ENCODE measurements around the gene UNC13B. TPM values are rescaled to one million over a fixed set of nuclear protein-coding genes. Genes with fewer than 3 reads are reported as not detected.
A peak's percentile ranks its signal among the peaks of the same experiment; 100 is the strongest.

Gene UNC13B
- total and polyA plus RNA-seq, 2 of the 8 experiments (the other 6 are each of a cell fraction or from before 2014, with no cell fraction given), result 23.1 to 51.7 TPM

DNA sequence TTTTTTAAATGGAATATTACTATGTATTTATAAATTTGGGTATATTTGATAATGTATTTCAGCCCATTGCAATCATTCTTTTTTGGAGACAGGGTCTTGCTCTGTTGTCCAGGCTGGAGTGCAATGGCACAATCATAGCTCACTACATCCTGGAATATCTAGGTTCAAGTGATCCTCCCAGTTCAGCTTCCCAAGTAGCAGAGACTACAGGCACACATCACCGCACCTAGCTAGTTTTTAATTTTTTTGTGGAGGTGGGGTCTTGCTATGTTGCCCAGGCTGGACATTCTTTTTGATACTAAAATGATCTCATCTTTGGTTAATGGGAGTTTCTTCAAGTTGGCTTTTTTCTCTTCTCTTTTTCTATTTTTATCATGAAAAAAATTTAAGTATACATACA lies 91.3 kb downstream of the UNC13B start:
- Histone ChIP-seq H4K91ac (replicated peaks; ENCODE audit: insufficient read length, low read length) (no peak overlapping the region), H3K9ac (replicated peaks in 1 of 4; ENCODE audit: extremely low read depth in 1 of 4, low read depth in 3 of 4, low read length in 3 of 4) (no peak overlapping the region), H4K5ac (ENCODE audit: insufficient read length, low read depth, low read length) (no peak overlapping the region), H3K18ac (ENCODE audit: extremely low read depth, low read length) (no peak overlapping the region), H2BK5ac (ENCODE audit: low read depth, low read length) (no peak overlapping the region), H2AFZ (ENCODE audit: low read length) (no peak overlapping the region), H3K4ac (replicated peaks; ENCODE audit: insufficient read length, low read depth, low read length) (no peak overlapping the region), H4K20me1 (replicated peaks in 1 of 2; ENCODE audit: control insufficient read depth in 1 of 2, insufficient read depth in 2 of 2, low read length in 2 of 2) (no peaks in the 10 kb centered on the region), H3K27ac (ENCODE audit: low read depth, low read length) (no peak overlapping the region), H3K23me2 (ENCODE audit: low read depth, low read length) (no peaks in the 10 kb centered on the region), H3K79me1 (ENCODE audit: low read depth, low read length) (no peaks in the 10 kb centered on the region), H3K36me3 (ENCODE audit: control insufficient read depth in 2 of 4, insufficient read depth in 4 of 4, low read length in 3 of 4) (no peaks in the 10 kb centered on the region), H2BK15ac (ENCODE audit: low read length) (no peak overlapping the region), H3K27me3 (replicated peaks in 1 of 4; ENCODE audit: control insufficient read depth in 3 of 4, extremely low read depth in 1 of 4, insufficient read depth in 3 of 4, low read length in 3 of 4) (no peaks in the 10 kb centered on the region; a peak in 1 of 7 replicates), H3K4me3 (ENCODE audit: extremely low read depth in 1 of 4, insufficient read depth in 2 of 4, low read depth in 3 of 4, low read length in 4 of 4) (no peak overlapping the region), H3K14ac (ENCODE audit: insufficient read length) (no peak overlapping the region), H2BK120ac (replicated peaks; ENCODE audit: low read depth, low read length) (no peak overlapping the region), H3K23ac (ENCODE audit: insufficient read length) (no peak overlapping the region), H4K8ac (ENCODE audit: extremely low read depth, insufficient read depth, low read length) (no peak overlapping the region), H3K9me3 (ENCODE audit: insufficient read depth in 2 of 2, low read depth in 1 of 2, low read length in 1 of 2) (no peaks in the 10 kb centered on the region), H3K56ac (replicated peaks; ENCODE audit: insufficient read length, low read depth, low read length) (no peak overlapping the region), H2BK20ac (ENCODE audit: low read length) (no peak overlapping the region), H3K4me1 (replicated peaks in 1 of 4; ENCODE audit: control insufficient read depth in 3 of 4, insufficient read depth in 4 of 4, low read length in 3 of 4) (peaks cover 0 to 3% (median 0%) of the 10 kb centered on the region in 4 experiments; a peak in 1 of 7 replicates), H2BK12ac (ENCODE audit: low read depth, low read length) (no peak overlapping the region), H3K79me2 (ENCODE audit: control insufficient read depth in 1 of 2, insufficient read depth in 2 of 2, low read length in 2 of 2) (no peaks in the 10 kb centered on the region), H2AK5ac (ENCODE audit: low read depth, low read length) (no peak overlapping the region), H3K4me2 (ENCODE audit: insufficient read depth in 1 of 2, low read depth in 2 of 2, low read length in 2 of 2) (no peak overlapping the region)
- CTCF ChIA-PET (ENCODE audit: partially characterized antibody), result no interaction called here
- FAIRE-seq (no peak), DNase-seq (ENCODE audit: low read depth in 1 of 2, low spot score in 2 of 2) (no peak)
- TF ChIP-seq KDM1A (IDR thresholded peaks at IDR 0.05; ENCODE audit: borderline replicate concordance, low read length), result 0 out of 2 replicates have a peak, but pooled peaks have one; percentile 44
- no peak for TF ChIP-seq HDAC2 (IDR thresholded peaks at IDR 0.05; ENCODE audit: borderline replicate concordance in 1 of 2, low read depth in 2 of 2, low read length in 2 of 2)
- WGBS, 2 experiments (ENCODE audit: extremely low coverage in 1 of 2, insufficient coverage in 1 of 2, insufficient read length in 1 of 2, insufficient replicate concordance in 2 of 2, low coverage in 1 of 2, low lambda C conversion rate in 2 of 2, missing lambda C conversion rate in 1 of 2), result 100% methylated on average over 1 of the region's 1 CpG; no CpG with 5 or more reads in 1 of the 2 experiments
- POLR2A ChIA-PET (ENCODE audit: partially characterized antibody), result interaction anchor here (1.4 kb wide), 1 partner anchor 18 kb away, joined by 3 read pairs; no protein-coding TSS in a partner anchor
